ENCODE measurements around the gene SLC25A6. TPM values are rescaled to one million over a fixed set of nuclear protein-coding genes. Genes with fewer than 3 reads are reported as not detected.

The SLC25A6 gene
- total RNA-seq, 4 donors from 2014 or later, result 151 to 341 (median 252) TPM

DNA sequence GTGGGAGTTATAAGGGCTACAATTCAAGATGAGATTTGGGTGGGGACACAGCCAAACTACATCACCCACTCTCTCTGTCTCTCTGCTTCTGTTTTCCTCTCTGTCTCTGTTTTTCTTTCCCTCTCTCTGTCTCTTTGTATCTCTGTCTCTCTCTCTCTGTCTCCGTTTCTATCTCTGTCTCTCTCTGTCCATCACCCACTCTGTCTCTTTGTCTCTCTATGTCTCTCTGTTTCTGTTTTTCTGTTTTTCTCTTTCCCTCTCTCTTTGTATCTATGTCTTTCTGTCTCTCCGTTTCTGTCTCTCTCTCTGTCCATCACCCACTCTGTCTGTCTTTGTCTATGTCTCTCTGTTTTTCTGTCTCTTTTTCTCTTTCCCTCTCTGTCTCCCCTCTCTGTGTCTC, 30.0 kb downstream of the SLC25A6 start:
- TF ChIP-seq, protein P1, sequence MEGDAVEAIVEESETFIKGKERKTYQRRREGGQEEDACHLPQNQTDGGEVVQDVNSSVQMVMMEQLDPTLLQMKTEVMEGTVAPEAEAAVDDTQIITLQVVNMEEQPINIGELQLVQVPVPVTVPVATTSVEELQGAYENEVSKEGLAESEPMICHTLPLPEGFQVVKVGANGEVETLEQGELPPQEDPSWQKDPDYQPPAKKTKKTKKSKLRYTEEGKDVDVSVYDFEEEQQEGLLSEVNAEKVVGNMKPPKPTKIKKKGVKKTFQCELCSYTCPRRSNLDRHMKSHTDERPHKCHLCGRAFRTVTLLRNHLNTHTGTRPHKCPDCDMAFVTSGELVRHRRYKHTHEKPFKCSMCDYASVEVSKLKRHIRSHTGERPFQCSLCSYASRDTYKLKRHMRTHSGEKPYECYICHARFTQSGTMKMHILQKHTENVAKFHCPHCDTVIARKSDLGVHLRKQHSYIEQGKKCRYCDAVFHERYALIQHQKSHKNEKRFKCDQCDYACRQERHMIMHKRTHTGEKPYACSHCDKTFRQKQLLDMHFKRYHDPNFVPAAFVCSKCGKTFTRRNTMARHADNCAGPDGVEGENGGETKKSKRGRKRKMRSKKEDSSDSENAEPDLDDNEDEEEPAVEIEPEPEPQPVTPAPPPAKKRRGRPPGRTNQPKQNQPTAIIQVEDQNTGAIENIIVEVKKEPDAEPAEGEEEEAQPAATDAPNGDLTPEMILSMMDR (IDR thresholded peaks at IDR 0.05; ENCODE audit: low read depth), result no peak

DNA sequence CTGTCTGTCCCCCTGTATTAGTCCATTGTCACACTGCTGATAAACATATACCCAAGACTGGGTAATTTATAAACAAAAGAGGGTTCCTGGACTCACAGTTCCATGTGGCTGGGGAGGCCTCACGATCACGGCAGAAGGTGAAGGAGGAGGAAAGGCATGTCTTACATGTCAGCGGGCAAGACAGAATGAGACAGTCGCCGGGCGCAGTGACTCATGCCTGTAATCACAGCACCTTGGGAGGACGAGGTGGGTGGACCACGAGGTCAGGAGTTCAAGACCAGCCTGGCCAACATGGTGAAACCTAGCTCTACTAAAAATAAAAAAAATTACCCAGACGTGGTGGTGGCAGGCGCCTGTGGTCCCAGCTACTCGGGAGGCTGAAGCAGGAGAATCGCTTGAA, 30.6 kb downstream of the SLC25A6 start:
- TF ChIP-seq, protein P1 (IDR thresholded peaks at IDR 0.05; ENCODE audit: low read depth), result no peak

DNA sequence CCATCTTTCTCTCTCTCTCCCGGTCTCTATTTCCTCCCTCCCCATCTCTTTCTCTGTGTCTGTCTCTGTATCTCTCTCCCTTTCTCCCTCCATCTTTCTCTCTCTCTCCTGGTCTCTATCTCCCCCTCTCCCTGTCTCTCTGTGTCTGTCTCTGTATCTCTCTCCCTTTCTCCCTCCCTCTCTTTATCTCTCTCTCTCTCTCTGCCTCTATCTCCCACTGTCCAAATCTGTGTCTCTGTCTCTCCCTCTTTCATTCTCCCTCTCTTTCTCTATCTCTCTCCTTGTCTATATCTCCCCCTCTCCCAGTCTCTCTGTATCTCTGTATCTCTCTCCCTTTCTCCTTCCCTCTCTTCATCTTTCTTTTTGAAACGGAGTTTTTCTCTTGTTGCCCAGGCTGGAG, 31.7 kb downstream of the SLC25A6 start:
- TF ChIP-seq, protein P1 (IDR thresholded peaks at IDR 0.05; ENCODE audit: low read depth), result no peak

DNA sequence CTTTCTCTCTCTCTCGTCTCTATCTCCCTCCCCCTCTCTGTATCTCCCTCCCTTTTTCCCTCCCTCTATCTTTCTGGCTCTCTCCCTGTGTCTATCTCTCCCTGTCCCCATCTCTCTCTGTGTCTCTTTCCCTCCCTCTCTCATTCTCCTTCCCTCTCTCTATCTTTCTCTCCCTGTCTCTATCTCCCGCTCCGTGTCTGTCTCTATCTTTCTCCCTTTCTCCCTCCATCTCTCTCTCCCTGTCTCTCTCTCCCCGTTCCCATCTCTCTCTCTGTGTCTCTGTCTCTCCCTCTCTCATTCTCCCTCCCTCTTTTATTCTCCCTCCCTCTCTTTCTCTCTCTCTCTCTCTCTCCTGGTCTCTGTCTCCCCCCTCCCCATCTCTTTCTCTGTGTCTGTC, 32.4 kb downstream of the SLC25A6 start:
- TF ChIP-seq, protein P1 (IDR thresholded peaks at IDR 0.05; ENCODE audit: low read depth), result no peak

DNA sequence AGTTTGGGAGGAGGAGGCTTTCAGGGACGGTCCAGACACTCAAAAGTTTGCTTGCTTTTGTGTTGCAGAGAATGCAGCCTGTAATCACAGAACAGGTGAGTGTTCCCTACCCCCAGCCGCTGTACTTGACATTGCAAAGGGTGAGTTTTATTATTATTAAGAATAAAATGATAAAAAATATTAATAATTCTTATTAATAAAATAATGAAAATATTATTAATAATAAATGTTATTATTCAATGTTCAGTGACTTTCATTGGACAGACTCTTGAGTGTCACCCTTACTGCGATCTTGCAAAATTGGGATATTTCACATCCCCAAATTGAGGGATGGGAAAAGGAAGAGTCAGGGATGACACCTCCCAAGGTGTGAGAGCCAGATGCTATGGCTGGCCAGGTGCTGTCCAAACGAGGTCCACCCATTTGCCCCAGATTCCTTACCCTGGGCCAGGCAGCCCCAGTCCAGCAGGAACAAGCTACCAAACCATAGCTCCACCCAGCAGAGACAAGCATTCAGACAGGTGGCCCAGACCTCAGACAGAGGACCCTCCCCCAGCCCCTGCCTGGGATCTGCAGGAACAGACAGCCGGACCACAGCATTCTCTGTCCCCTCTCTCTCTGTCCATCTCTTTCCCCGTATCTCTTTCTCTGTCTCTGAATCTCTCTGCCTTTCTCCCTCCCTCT, 33.0 kb downstream of the SLC25A6 start:
- TF ChIP-seq, protein P1 (IDR thresholded peaks at IDR 0.05; ENCODE audit: low read depth), result no peak

DNA sequence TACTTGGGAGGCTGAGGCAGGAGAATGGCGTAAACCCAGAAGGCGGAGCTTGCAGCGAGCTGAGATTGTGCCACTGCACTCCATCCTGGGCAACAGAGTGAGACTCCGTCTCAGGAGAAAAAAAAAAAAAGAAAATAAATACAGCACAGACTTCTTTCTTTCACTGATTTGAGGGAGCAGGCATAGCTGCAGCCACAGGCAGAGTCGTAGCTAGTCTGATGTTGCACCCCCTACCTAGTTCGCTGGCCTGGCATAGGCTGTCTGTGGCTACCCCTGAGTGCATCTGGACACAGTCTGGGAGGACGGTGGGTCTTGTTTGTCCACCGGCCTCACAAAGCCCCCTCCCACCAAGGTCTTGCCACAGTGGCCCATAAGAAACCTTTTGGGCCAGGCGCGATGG, 33.9 kb downstream of the SLC25A6 start:
- TF ChIP-seq, protein P1 (IDR thresholded peaks at IDR 0.05; ENCODE audit: low read depth), result no peak

DNA sequence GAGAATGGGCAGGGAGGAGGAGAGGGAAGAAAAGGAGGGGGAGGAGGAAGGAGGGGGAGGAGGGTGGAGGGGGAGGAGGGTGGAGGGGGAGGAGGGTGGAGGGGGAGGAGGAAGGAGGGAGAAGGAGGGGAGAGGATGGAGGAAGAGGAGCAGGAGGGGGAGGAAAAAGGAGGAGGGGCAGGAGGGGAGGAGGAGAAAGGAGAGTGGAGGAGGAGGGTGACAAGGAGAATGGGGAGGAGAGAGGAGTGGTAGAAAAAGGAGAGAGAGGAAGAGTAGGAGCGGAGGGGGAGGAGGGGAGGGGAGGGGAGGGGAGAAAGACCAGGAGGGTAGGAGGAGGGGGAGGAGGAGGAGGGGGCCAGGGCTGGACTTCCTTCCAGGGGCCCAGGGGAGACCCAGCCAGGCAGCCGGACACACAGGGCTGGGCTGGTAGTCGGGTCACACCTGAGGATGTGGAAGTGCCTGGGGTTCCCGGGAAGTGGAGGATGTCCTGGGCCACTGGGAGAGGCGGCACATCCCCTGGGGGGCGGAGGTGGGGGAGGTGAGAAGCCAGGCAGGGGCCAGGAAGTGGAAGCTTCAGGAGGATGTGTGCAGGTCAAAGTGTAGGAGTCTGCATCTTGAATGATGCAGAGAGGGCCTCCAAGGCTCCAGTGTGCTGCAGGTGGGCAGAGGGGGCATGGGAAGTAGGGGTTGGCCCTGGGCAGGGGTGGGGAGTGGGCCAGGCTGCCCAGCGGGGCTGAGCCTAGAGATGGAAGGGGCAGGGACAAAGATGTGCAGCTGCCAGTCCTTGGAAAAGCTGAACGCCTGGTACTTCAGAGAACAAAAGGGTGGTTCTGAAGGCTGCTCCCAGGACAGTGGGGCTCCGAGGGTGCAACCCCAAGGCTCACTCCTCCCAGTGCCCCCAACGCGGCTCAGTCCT, 36.5 kb downstream of the SLC25A6 start:
- TF ChIP-seq, protein P1 (IDR thresholded peaks at IDR 0.05; ENCODE audit: low read depth), result no peak
